Stimulated activated naive CD4-positive, alpha-beta T cell treated with Interleukin-2 at 50 U/mL for 16 hours (primary cell): ENCODE measurements around the gene GIPC3.
"Not testable (repeated sequence)": the region's sequence is repeated elsewhere in the genome, so short reads cannot be mapped to it uniquely, and the experiment has no call there.

ENCODE experiments used
- DNase-seq: peaks from one replicate; lab custom pipeline; 2025; lab: John Stamatoyannopoulos, UW

The GIPC3 gene

GRCh38 chr19:3550947-3551791 lies 34.1 kb upstream of the GIPC3 start:
- DNase-seq: no peak

- no peak for DNase-seq
These were observed 33.5 kb upstream of the GIPC3 start for GRCh38 chr19:3551792-3552095.

DNA sequence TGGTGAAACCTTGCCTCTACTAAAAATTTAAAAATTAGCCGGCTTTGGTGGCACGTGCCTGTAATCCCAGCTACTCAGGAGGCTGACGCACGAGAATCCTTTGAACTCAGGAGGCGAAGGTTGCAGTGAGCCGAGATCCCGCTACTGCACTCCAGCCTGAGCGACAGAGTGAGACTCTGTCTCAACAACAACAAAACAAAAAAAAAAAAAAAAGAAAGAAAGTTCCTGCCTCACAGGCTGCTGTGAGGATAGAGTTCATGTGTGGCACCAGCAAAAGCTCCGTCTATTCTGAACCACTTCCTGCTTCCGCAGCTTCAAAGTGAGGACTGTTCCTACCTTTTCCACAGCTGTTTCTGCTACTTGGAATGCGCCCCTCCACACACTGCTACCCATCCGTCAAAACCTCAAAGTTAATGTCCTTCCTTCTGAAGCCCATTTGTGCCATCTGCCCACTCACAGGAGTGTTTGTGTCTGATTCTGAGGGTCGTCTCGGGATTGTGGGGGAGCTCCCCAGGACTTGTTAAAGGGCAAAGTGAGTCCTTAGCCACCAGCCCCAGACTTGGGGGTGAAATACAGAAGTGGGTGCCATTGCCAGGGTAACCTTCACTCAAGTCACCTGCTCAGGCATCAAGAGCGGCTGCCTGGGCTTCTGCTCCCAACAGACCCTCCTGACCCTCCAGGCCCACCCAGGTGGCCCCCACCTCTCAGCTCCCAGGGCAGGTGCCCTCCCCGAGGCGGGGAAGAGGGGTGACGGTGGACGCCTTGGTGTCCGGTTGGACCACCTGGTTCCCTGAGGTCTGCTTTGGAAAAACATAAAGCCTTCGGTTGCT lies 30.8 kb upstream of the GIPC3 start:
- no peak for DNase-seq

DNA sequence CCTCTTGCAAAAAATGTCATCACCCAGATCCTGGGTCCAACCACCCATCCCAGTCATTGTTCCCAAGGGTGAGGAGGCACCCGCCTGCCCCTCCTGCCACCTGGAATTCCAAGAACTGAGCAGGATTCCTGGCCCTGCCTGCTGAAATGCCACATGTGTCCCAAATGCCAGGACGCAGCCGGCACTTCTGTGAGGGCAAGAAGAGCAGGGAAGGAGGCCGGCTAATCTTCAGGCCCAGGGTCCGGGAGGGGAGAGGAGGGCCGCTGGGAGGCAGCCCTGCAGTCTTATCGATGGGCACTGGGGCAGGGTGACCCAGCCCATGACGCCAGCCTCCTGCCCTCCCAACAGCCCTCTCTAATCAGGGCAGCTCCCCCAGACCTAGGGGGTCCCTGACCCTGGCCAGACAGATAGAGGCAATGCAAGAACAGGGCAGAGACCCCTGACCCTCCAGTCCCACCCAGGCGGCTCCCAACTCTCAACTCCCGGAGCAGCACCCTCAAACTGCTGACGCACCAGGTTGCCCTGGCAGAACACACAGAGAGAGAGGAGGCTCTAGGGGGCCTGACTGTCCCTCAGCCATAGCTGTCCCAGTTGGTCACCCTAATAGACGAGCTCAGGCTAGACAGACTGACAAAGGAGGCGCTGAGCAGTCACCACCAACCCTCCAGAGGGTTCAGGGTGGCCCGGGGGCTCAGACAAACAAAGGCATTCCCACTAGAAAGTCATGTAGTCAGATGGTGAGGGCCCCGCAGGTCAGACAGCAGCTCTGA lies 29.4 kb upstream of the GIPC3 start:
- DNase-seq: no peak

GRCh38 chr19:3556423-3556977 lies 28.8 kb upstream of the GIPC3 start:
- DNase-seq: no peak

GRCh38 chr19:3556978-3557460 lies 28.3 kb upstream of the GIPC3 start:
- peak; percentile 74 for DNase-seq

DNA sequence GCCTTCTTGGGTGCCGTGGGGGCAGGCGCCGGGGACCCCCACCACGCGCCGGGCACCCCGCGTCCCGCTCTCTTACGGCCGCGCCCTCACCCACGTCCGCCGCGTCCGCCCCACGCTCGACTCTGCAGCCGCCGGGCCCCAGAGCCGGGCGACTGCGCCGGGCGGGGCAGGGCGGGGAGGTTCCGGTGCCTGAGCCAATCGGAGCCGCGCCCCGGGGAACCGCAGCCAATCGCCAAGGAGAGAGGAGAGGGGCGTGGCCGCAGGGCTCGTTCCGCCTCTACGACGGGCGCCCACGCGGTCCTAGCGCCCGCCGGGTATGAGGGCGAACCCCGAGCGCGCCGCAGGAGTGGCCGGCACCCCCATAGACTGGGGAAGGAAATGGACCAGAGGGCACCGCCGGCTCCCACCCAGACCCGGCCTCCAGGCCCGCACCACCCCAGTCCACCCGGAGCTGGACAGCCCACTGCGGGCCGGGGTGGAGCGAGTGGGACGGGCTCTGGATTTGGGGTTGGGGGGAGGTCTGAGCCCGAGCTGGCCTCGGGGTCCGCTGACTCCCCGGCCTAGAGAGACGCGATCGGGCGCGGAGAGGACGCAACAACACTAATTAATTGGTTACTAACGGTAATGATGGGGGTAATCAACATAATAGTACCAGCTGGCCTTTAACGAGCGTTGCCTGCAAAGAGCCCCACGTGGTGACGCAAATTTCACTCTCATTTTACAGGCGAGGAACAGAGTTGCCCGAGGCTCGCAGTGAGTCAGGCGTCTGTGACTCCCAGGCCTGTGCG lies 27.6 kb upstream of the GIPC3 start, which contains the start of gene MFSD12:
TSS of gene MFSD12 (minus strand) at position 126 of the 788 bp plus-strand sequence. CDS start 183 bp downstream, outside the sequence.
- peak; percentile 94 for DNase-seq

- DNase-seq: no peak
These were observed 21.4 kb upstream of the GIPC3 start for GRCh38 chr19:3563709-3564524.

GRCh38 chr19:3565139-3565538 lies 20.1 kb upstream of the GIPC3 start:
- DNase-seq: no peak

GRCh38 chr19:3570042-3570441 lies 15.2 kb upstream of the GIPC3 start:
- not testable (repeated sequence) for DNase-seq

DNA sequence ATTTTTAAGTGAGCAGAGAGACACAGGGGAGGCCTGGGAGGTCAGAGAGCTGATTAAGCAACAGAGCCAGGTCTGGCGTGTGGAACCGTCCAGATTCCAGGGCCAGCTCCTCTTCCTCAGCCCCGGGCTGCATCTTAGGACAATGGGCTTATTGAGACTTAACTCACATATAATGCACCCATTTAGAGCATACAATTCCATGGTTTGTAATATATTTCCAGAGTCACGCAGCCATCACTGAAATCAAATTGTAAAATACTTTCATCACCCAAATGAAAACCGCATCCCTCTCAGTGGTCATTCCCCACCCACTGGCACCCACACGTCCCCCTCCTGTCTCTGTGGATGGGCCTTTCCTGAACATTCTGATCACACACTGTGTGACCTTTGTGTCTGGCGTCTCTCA lies 14.7 kb upstream of the GIPC3 start:
- no peak for DNase-seq

DNA sequence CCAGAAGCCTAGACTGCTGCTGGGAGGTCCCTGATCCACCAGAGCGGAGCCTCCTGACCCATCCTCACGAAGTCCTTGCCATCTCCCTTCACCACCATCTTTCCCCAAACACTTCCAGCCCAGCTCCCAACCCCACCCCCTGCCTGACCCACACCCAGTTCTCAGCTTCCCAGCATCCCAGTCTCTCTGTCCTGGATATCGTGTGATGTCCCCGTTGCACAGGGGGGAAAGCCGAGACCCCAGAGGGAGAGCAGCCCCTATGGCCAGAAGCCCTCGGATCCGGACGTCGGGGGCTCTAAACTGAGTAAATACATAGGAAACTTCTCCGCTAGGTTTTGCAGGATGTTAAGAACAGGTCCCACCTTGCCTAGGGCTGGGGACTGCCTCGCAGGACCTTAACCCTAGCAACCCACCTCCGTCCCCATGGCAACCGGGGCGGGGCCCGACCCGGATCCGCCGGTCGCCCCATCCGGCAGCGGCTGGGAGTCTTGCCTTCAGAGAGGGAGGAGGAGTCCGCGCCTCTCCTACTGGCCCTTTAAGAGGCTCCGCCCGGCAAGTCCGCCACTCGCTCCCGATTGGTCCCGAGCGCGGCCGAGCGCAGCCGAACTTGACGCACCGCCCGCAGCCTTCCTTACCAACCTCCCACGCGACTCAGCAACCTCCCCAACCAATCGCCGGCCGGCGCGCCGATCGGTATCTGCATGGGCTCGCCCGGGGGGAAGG lies 13.0 kb upstream of the GIPC3 start:
- DNase-seq: peak; percentile 99

DNA sequence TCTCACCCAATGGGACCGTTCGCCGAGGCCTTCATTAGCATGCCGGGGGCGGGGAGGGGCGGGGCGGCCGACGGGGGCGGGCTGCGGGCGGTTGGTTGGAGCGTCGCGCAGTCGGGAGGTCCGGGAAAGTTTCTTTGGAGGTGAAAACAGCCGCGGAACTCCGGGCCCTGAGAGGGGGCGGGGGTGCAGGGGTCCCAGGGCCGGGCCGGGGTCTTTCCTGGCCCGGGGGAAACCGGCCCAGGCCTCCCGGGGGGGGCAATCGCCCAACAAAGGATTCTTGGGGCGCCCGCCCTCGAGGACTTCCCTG lies 12.5 kb upstream of the GIPC3 start, which contains the start of gene HMG20B:
TSS of gene HMG20B (plus strand) at position 90 of the 307 bp plus-strand sequence. CDS start 366 bp downstream, outside the sequence.
- DNase-seq: no peak

- DNase-seq: no peak
These were observed 12.0 kb upstream of the GIPC3 start for GRCh38 chr19:3573162-3573857.

GRCh38 chr19:3573858-3574637 lies 11.2 kb upstream of the GIPC3 start:
- DNase-seq: peak; percentile 78

DNA sequence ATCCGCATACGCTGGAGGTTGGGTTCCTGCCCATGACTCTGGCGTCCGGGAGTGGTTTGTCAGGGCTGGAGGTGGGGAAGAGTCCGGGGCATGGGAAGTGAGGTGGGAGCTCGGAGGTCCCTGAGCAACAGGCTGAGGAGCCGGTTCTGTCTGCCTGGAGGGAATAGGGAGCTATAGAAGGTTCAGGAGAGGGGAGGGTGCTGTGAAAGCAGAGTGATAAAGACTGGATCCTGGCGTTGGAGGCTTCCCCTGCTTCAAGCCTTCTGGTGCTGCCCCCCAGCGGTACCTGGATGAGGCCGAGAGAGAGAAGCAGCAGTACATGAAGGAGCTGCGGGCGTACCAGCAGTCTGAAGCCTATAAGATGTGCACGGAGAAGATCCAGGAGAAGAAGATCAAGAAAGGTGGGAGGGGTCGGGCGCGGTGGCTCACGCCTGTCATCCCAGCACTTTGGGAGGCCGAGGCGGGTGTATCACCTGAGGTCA lies 10.0 kb upstream of the GIPC3 start:
- peak; percentile 8 for DNase-seq

GRCh38 chr19:3575949-3576673 lies 9.2 kb upstream of the GIPC3 start:
- no peak for DNase-seq
